Ovary (tissue), 3 donors: ENCODE results near the gene TMEM196.

Experiments
- CTCF ChIP-seq, 3 donors: fragments of 450-650 bp in 2 of 3; fragments of 200-600 bp in 1 of 3; IDR thresholded peaks; one replicate each; pipeline versions ENCODE4 v1.5.1 to v1.8.0; 2016 to 2022; ENCODE audit warnings: antibody characterized with exemption in 3 of 3, mild to moderate bottlenecking in 1 of 3
- POLR2A ChIP-seq: fragments of 450-650 bp; IDR thresholded peaks from one replicate; pipeline ENCODE4 v1.6.1; 2017; ENCODE audit warnings: antibody characterized with exemption, mild to moderate bottlenecking, moderate library complexity
- donor health status: DM: no; HTN: no; CAD: no.

DNA sequence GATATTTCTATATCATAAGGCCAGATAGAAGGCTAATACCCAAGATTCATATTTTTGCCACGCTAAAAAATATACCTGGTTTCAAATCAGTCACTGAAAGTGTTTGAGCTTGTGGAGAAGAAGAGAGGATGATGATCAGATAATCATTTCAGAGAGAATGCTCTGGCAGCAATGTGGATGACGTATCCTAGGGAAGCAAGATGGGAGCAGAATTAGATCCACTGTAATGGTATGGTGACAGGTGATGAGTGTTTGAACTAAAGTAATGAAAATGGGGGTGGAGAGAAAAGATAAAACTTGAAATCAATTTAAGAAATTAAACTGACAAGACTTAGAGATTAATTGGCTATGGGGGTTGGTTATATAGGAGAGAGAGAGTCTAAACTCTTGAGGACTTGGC lies 42.7 kb upstream of the TMEM196 start:
- TF ChIP-seq CTCF (IDR thresholded peaks at IDR 0.05): no peak
- no peak for TF ChIP-seq POLR2A
